C4-2B (cell line): Measurements from ENCODE around the gene ABCD2.

Source experiments
- H3K27ac ChIP-seq: fragments of 450-650 bp; 2 replicates; pipeline ENCODE4 v1.5.1; 2017
- CTCF ChIP-seq: fragments of 450-650 bp; conservative IDR thresholded peaks from 2 replicates; pipeline ENCODE4 v1.5.1; 2017; ENCODE audit warnings: mild to moderate bottlenecking
- ZFX ChIP-seq: fragments of 450-650 bp; IDR thresholded peaks from 2 replicates; pipeline ENCODE4 v1.6.1; 2017

ABCD2 gene

GRCh38 chr12:39620659-39621658 lies 1.4 kb upstream of the ABCD2 start:
- H3K27ac ChIP-seq: no peak overlapping the region
- TF ChIP-seq ZFX (no peak), CTCF (no peak)

- TF ChIP-seq CTCF (no peak), ZFX (no peak)
- no peak overlapping the region; the same call in 1 of the 2 replicates for H3K27ac ChIP-seq
Observed at GRCh38 chr12:39619316-39619659, 315 bp downstream of the ABCD2 start.

GRCh38 chr12:39618701-39619100 lies 902 bp downstream of the ABCD2 start:
- TF ChIP-seq CTCF (no peak), ZFX (no peak)
- no peak overlapping the region for H3K27ac ChIP-seq

GRCh38 chr12:39617887-39618286 lies 1.7 kb downstream of the ABCD2 start:
- H3K27ac ChIP-seq: no peak overlapping the region
- no peak for TF ChIP-seq ZFX
- no peak for TF ChIP-seq CTCF

- TF ChIP-seq CTCF (no peak), ZFX (no peak)
- H3K27ac ChIP-seq: no peak overlapping the region
Observed at GRCh38 chr12:39616666-39617065, 2.9 kb downstream of the ABCD2 start.

- TF ChIP-seq ZFX: no peak
- TF ChIP-seq CTCF: no peak
- no peak overlapping the region for H3K27ac ChIP-seq
Observed at GRCh38 chr12:39616251-39616650, 3.4 kb downstream of the ABCD2 start.

- TF ChIP-seq ZFX: no peak
- no peak for TF ChIP-seq CTCF
- no peak overlapping the region for H3K27ac ChIP-seq
Observed at GRCh38 chr12:39613525-39613924, 6.1 kb downstream of the ABCD2 start.
